HepG2 (cell line): ENCODE data around the gene APLP1.

Experiments used
- BORCS8-MEF2B ChIP-seq: sonication (generic); formaldehyde crosslinking; IDR thresholded peaks from 2 replicates; pipeline ENCODE4 v1.8.0; 2022; ENCODE audit warnings: mild to moderate bottlenecking, missing genetic modification reagents
- HMGXB4 ChIP-seq, 2 experiments: sonication (generic) in 1 of 2; formaldehyde crosslinking in 1 of 2; IDR thresholded peaks; 2 replicates each; pipeline versions ENCODE4 v1.4.0 to v1.6.1; 2018 to 2020; ENCODE audit warnings: missing genetic modification reagents in 2 of 2, borderline replicate concordance in 1 of 2, low read depth in 1 of 2, mild to moderate bottlenecking in 1 of 2, missing biosample characterization in 1 of 2
- RAD21 ChIP-seq: fragments of 450-650 bp; formaldehyde crosslinking; IDR thresholded peaks from 2 replicates; pipeline ENCODE4 v1.5.0; 2020; ENCODE audit warnings: mild to moderate bottlenecking
- RXRA ChIP-seq: sonication (generic); formaldehyde crosslinking; IDR thresholded peaks from 2 replicates; pipeline ENCODE4 v1.5.1; 2020; ENCODE audit warnings: missing genetic modification reagents
- SP1 ChIP-seq, 2 experiments: fragments of 450-650 bp in 1 of 2; sonication (generic) in 1 of 2; formaldehyde crosslinking in 1 of 2; IDR thresholded peaks; 2 replicates each; pipeline versions ENCODE4 v1.4.0 to v1.6.1; 2016 to 2020; ENCODE audit warnings: missing genetic modification reagents in 1 of 2
- YY1 ChIP-seq: IDR thresholded peaks from 2 replicates; pipeline ENCODE4 v1.6.1; 2011; ENCODE audit warnings: low read length, low read depth, moderate library complexity, mild to moderate bottlenecking; ENCODE audit not compliant: insufficient read depth, insufficient replicate concordance

- no peak for TF ChIP-seq RAD21 (CRISPR knock-in tag)
- TF ChIP-seq SP1 (IDR thresholded peaks at IDR 0.05): no peak
- TF ChIP-seq SP1 (CRISPR knock-in tag; IDR thresholded peaks at IDR 0.05): peak; percentile 60
- TF ChIP-seq BORCS8-MEF2B (CRISPR knock-in tag): no peak
- TF ChIP-seq HMGXB4 (CRISPR knock-in tag; IDR thresholded peaks at IDR 0.05; ENCODE audit: borderline replicate concordance in 1 of 2, low read depth in 1 of 2): peak in 1 of 2 experiments; percentile 59; a peak in 1 of 4 replicates
- TF ChIP-seq RXRA (CRISPR knock-in tag): peak; percentile 14; the same call in 1 of the 2 replicates
- peak; percentile 13 for TF ChIP-seq YY1
These were observed 31.3 kb downstream of the APLP1 start for GRCh38 chr19:35899547-35900214.
